GM21619 (cell line): Measurements from ENCODE around the gene CITED2.
A peak's percentile ranks its signal among the peaks of the same experiment; 100 is the strongest.

Source experiments
- ATAC-seq: cut with Tn5 transposase; IDR thresholded peaks from one replicate; pipeline ENCODE4 v1.9.1; 2021; ENCODE audit not compliant: unreplicated experiment

The CITED2 gene

DNA sequence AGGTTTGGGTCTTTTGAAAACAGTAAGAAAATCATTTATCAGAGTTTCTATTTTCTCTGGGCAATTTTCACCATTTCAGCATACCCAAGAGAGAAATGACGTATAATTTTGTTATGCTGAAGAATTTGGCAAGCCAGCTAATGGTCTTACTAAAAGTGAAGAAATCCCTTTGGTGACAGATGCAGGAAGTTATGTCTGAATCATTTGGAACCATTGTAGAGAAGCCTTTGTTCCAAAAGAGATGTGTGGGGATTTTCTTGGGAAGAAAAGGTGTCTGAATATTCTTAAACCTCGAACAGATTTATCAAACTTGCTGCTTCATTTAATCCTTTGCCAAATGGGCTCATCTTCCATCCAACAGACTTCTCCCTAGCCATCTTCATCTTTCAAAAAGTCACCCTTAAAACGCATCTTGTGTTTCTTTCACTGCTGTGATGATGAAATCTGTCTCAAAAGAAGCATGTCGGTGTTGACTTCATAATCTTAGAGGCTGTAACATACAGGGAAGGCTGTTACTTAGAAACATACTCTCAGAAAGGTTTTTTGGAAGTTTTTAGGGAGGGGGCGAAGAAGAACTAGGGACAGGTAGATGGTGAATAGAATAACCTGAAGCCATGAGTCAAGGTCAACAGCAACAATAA, 39.5 kb downstream of the CITED2 start:
- ATAC-seq = no peak

DNA sequence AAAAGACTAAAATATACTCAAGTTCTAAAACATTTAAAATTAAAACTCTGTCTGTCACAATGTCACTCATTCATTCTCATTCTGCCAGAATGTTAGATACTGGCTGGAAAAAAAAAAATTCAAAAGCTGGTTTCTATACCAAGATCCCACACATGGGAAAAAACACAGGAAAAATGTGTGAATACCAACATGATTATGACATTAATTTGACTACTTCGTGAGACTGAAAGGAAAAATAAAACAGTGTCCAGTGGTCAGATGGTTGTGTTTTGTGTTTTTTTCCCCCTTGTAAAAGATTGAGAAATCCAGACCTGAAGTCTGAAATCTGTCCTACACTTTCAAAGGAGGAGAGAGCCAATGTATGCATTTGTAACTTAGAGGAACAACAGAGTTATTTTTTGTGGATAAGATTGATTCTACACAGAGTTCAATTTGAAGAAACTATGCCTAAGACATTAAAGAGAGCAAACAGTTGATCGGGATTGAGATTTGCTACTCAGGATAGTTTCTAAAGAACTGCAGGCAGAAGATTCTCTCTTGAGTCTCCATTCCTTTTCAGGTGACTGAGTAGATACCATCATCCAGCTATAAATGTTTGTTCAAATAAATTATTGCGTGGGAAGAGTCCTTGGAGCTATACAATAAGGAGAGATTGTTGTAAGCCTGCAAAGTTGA, 43.5 kb downstream of the CITED2 start:
- ATAC-seq = no peak

DNA sequence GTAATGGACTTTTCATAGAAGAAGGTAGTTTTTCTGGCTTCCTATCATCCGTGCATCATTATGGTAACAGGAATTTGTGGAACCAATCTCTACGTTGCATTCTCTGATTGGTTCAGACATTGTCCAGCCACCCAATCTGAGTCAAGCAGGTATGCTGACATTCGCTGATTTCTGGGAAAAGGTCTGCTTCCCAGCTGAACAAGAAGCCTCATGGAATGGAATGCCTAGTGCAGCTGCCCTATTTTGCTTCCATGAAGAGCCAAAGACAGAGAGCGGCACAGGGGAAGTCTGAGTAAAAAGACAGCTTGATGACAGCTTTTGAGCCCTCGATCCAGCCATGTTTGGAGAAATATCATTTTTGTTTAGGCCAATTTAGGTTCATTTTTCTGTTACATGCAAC, 44.1 kb downstream of the CITED2 start:
- no peak for ATAC-seq

DNA sequence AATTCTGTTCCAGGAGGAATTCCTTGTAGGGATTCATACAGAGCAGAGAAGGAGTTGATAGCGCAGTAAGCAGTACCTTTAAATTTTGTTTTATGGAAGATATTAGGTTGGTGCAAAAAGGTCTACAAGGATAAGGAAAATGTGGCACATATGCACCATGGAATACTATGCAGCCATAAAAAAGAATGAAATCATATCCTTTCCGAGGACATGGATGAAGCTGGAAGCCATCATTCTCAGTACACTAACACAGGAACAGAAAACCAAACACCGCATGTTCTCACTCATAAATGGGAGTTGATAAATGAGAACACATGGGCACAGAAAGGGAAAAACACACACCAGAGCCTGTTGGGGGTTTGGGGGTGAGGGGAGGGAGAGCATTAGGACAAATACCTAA, 45.2 kb downstream of the CITED2 start:
- ATAC-seq = no peak

DNA sequence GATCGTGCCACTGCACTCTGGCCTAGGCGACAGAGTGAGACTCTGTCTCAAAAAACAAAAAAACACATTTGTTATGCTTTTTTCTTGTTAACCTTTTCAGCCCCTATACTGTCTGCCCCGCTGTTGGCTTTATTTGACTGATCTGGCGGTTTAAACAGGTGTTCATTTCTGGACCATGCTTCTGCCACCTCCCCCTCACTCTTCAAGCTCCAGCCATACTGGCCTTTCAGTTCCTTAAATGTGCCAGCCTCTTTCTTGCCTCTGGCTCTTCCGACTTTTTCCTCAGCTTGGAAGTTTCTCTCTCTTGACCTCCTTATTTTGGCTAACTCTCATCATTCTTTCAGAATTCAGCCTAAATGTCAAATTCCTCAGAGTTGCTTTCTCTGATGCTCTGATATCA, 47.4 kb downstream of the CITED2 start:
- ATAC-seq = peak; percentile 54

DNA sequence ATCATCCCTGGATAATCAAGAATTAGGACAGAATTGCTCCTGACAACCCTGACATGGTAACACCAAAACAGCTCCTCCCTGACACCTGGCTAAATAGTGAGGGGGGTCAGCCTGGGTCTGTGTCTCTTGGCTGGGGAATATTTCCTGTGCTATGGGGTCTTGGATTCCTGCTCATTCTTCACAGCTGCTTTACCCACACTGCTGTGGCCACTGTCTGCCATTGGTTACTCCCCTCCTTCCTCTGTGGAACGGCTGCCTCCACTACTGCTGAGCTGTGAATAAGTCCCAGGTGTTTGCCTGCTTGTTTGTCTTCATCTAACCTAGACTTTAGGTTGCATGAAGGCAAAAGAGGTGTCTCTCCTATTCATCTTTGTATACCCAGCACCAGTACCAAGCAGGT, 48.8 kb downstream of the CITED2 start:
- no peak for ATAC-seq

DNA sequence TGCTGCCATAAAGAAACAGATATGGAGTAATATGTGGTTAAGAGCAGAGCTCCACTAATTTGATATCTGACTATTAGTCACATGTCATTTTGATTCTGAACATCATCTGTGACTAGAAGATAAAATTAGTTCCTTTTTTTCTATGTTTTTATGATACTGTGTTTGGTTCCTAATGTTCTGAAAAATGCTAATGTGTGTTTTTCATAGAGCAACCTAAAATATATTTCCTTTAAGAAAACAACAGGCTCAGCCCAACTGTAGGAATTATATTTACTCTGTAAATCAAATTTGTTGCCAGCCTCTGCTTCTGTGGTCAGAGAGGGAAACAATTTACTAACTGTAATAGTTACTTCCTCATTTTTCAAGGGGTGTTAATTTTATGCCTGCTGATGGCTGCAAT, 49.3 kb downstream of the CITED2 start:
- peak; percentile 42 for ATAC-seq

DNA sequence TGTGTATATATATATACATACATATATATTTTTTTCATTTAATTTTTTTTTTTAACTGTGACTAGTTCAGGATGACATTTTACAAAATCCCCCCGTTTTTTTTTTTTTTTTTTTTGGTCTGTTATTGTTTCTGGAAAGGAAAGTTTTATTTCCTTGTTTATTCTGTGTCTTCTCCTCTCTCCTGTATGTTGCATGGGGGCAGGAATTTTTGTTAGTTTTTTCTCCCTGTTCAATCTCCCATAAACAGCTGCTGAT, 50.2 kb downstream of the CITED2 start:
- no peak for ATAC-seq

DNA sequence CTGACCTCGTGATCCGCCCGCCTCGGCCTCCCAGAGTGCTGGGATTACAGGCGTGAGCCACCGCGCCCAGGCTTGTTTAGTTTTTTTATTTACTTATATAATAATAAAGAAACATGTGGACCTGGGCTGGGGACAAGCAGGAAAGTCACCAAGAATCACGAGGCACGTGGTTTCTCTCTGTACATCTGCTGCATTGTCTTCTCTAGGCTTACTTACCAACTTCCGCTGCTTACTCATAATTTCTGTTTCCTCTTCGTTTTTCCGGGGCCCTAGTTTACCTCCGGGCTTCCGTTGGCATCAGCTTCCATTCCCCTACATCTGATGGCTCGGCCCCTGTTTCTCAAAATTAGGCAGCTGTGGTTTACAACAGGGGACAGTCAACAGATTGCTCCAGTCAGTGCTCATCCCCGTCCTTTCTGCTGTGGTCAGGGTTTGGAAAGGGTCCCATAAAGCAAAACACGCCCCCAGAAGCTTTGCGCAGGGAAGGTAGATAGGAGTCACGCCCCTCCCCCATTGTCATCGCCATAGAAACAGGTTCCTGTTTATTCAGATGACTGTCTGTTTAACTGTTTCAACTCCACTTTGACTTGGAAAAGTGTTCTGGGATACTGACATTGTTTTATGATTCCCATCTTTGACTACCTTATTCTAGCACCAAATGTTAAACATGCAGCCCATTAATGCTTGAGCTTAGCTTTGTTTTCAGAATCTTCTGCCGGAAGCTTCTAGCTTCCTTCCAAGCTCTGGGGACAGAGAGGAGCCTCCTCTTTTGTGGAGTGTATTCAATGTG, 50.7 kb downstream of the CITED2 start:
- ATAC-seq = peak; percentile 43
